HepG2 (cell line): ENCODE data around the gene ROM1. TPM values are rescaled to one million over a fixed set of nuclear protein-coding genes. Genes with fewer than 3 reads are reported as not detected.

Experiments used
- CCAR2 ChIP-seq: fragments of 200-400 bp; formaldehyde crosslinking; optimal IDR thresholded peaks from 2 replicates; pipeline ENCODE3; 2018; ENCODE audit warnings: low read depth, mild to moderate bottlenecking, low read length, moderate library complexity
- CENPT ChIP-seq: sonication (generic); formaldehyde crosslinking; IDR thresholded peaks from 2 replicates; pipeline ENCODE4 v1.8.0; 2022; ENCODE audit warnings: low read depth, mild to moderate bottlenecking, moderate library complexity, missing genetic modification reagents
- KDM5B ChIP-seq: sonication (generic); formaldehyde crosslinking; IDR thresholded peaks from 2 replicates; pipeline ENCODE4 v1.4.0; 2020; ENCODE audit warnings: missing genetic modification reagents, mild to moderate bottlenecking, borderline replicate concordance
- NFIB ChIP-seq: sonication (generic); formaldehyde crosslinking; IDR thresholded peaks from 2 replicates; pipeline ENCODE4 v1.9.0; 2021; ENCODE audit warnings: missing genetic modification reagents, mild to moderate bottlenecking, borderline replicate concordance
- NFIC ChIP-seq: IDR thresholded peaks from 2 replicates; pipeline ENCODE4 v1.6.1; 2012; ENCODE audit warnings: mild to moderate bottlenecking, low read length, inconsistent platforms
- PCBP1 ChIP-seq: fragments of 200-400 bp; formaldehyde crosslinking; IDR thresholded peaks from 2 replicates; pipeline ENCODE4 v1.6.1; 2017; ENCODE audit warnings: mild to moderate bottlenecking, low read depth, low read length, borderline replicate concordance
- REST ChIP-seq, 2 experiments: IDR thresholded peaks; 2 replicates each; pipeline ENCODE4 v1.6.1; 2011 to 2012; ENCODE audit warnings: low read length in 2 of 2, borderline replicate concordance in 1 of 2, low read depth in 1 of 2, mild to moderate bottlenecking in 1 of 2, moderate library complexity in 1 of 2
- SMAD9 ChIP-seq: sonication (generic); formaldehyde crosslinking; IDR thresholded peaks from 2 replicates; pipeline ENCODE4 v1.5.1; 2020; ENCODE audit warnings: mild to moderate bottlenecking, missing genetic modification reagents
- TRAFD1 ChIP-seq: sonication (generic); formaldehyde crosslinking; IDR thresholded peaks from 2 replicates; pipeline ENCODE4 v1.5.1; 2020; ENCODE audit warnings: missing genetic modification reagents, mild to moderate bottlenecking, borderline replicate concordance
- UBTF ChIP-seq: sonication (generic); formaldehyde crosslinking; IDR thresholded peaks from 2 replicates; pipeline ENCODE4 v1.4.0; 2020; ENCODE audit warnings: mild to moderate bottlenecking, missing genetic modification reagents
- ZBTB1 ChIP-seq: sonication (generic); formaldehyde crosslinking; IDR thresholded peaks from 2 replicates; pipeline ENCODE4 v1.4.0; 2020; ENCODE audit warnings: missing genetic modification reagents, borderline replicate concordance
- ZBTB33 ChIP-seq: sonication (generic); formaldehyde crosslinking; IDR thresholded peaks from 2 replicates; pipeline ENCODE4 v1.4.0; 2020; ENCODE audit warnings: missing genetic modification reagents
- ZBTB7A ChIP-seq: sonication (generic); formaldehyde crosslinking; IDR thresholded peaks from 2 replicates; pipeline ENCODE4 v1.8.0; 2022; ENCODE audit warnings: mild to moderate bottlenecking, missing genetic modification reagents
- ZFP41 ChIP-seq: sonication (generic); formaldehyde crosslinking; IDR thresholded peaks from 2 replicates; pipeline ENCODE4 v1.4.0; 2020; ENCODE audit warnings: mild to moderate bottlenecking, missing genetic modification reagents, borderline replicate concordance
- ZFP62 ChIP-seq: sonication (generic); formaldehyde crosslinking; IDR thresholded peaks from 2 replicates; pipeline ENCODE4 v1.4.0; 2020; ENCODE audit warnings: missing genetic modification reagents
- ZKSCAN5 ChIP-seq: sonication (generic); formaldehyde crosslinking; IDR thresholded peaks from 2 replicates; pipeline ENCODE4 v1.5.1; 2020; ENCODE audit warnings: mild to moderate bottlenecking, missing genetic modification reagents
- ZNF235 ChIP-seq: sonication (generic); formaldehyde crosslinking; IDR thresholded peaks from 2 replicates; pipeline ENCODE4 v1.8.1; 2023; ENCODE audit warnings: mild to moderate bottlenecking, missing genetic modification reagents, borderline replicate concordance
- ZNF841 ChIP-seq: sonication (generic); formaldehyde crosslinking; IDR thresholded peaks from 2 replicates; pipeline ENCODE4 v1.8.1; 2023; ENCODE audit warnings: missing genetic modification reagents, borderline replicate concordance
- polyA plus RNA-seq, 8 experiments: library from polyadenylated mRNA; depleted of rRNA in 3 of 8; stranded (reverse) in 7 of 8; unstranded in 1 of 8; fragments of >200 nt; fragmentation: Illumina TruSeq in 4 of 8; extraction: Trizol in 4 of 8; gene quantifications; 2 replicates each; pipeline versions ENCODE4 v1.2.1 to v1.2.3, GENCODE V29; 2011 to 2016; ENCODE audit warnings: low read depth in 4 of 8, missing spikeins in 1 of 8, mixed read lengths in 1 of 8; ENCODE audit not compliant: insufficient read depth in 1 of 8
- total RNA-seq, 5 experiments: library from RNA; depleted of rRNA; stranded (reverse); fragments of >200 nt; fragmentation: Illumina TruSeq; extraction: Trizol; gene quantifications; 2 replicates each; pipeline ENCODE4 v1.2.3, GENCODE V29; 2016; ENCODE audit warnings: low read depth in 1 of 5

Gene ROM1
- total and polyA plus RNA-seq, 2 of the 13 experiments (the other 11 are each of a cell fraction or from before 2014, with no cell fraction given): 1.2 to 2.4 TPM

GRCh38 chr11:62645946-62646824, 33.1 kb downstream of the ROM1 start, which contains the start of gene GANAB (continued):
- TF ChIP-seq UBTF (CRISPR knock-in tag) (peak; percentile 81), ZBTB1 (CRISPR knock-in tag) (no peak), REST (IDR thresholded peaks at IDR 0.05; ENCODE audit: borderline replicate concordance in 1 of 2, low read depth in 1 of 2, low read length in 2 of 2) (peak in 1 of 2 experiments; percentile 73; a peak in 1 of 4 replicates), ZFP62 (CRISPR knock-in tag) (no peak), KDM5B (CRISPR knock-in tag) (peak; percentile 74), CCAR2 (no peak), ZKSCAN5 (CRISPR knock-in tag) (0 out of 2 replicates have a peak, but pooled peaks have one; percentile 55), ZNF235 (0 out of 2 replicates have a peak, but pooled peaks have one; percentile 73), ZBTB33 (CRISPR knock-in tag) (no peak), ZNF841 (no peak), TRAFD1 (CRISPR knock-in tag) (no peak), ZFP41 (CRISPR knock-in tag) (no peak; the same call in 1 of the 2 replicates), CENPT (CRISPR knock-in tag) (no peak), ZBTB7A (no peak), PCBP1 (peak; percentile 75; the same call in 1 of the 2 replicates), NFIB (CRISPR knock-in tag) (no peak), SMAD9 (CRISPR knock-in tag) (no peak), NFIC (no peak)
